Measurements from ENCODE around the gene KCNE2.

KCNE2 gene, protein sequence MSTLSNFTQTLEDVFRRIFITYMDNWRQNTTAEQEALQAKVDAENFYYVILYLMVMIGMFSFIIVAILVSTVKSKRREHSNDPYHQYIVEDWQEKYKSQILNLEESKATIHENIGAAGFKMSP

GRCh38 chr21:34363733-34364132 lies at the start of gene KCNE2:
KCNE2 (plus strand) TSS chr21:34364006; CDS start chr21:34370479, 6,473 bp downstream.
- FAIRE-seq = no peak

- FAIRE-seq = no peak
Measured at GRCh38 chr21:34319585-34319984, 44.2 kb upstream of the KCNE2 start.

DNA sequence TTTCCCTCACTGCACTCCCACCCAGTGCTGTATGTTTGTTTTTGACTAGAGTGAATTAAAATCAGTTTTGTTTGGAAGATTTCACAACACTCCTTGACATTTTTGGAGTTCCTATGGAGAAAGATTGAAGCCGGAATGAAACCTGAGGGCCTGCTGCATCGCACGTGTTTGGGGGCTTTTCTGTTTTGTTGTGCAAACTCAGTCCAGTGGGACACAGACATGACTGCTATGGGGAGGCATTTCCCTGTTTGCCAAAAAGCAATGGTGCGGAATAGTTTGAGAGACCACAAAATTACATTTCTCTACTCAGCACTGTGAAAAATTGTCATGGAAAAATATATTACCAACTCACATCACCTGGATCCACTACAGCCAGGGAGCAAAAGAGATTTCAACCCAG lies 43.8 kb upstream of the KCNE2 start:
- no peak for FAIRE-seq

DNA sequence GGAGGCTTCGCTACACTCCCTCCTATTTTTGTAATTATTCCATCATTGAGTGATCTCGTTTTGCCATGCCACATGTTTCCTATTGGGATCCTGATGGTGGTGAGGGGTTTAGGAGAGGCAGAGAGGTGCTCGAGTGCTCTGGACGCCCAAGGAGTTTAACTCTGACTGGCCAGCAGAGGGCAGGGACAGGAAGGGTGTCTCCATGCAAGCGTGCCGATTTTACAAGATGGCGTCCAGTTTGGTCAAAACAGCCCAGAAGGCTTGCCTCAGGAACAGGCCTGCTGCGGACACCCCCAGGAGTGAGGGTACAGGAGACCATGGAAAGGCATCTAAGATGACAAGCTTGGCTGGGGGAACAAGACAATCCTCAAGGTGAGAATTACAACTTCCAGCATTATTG lies 33.8 kb upstream of the KCNE2 start:
- no peak for FAIRE-seq

- no peak for FAIRE-seq
Measured at GRCh38 chr21:34331726-34332125, 32.1 kb upstream of the KCNE2 start.

GRCh38 chr21:34332347-34332746 lies 31.5 kb upstream of the KCNE2 start:
- FAIRE-seq = no peak

DNA sequence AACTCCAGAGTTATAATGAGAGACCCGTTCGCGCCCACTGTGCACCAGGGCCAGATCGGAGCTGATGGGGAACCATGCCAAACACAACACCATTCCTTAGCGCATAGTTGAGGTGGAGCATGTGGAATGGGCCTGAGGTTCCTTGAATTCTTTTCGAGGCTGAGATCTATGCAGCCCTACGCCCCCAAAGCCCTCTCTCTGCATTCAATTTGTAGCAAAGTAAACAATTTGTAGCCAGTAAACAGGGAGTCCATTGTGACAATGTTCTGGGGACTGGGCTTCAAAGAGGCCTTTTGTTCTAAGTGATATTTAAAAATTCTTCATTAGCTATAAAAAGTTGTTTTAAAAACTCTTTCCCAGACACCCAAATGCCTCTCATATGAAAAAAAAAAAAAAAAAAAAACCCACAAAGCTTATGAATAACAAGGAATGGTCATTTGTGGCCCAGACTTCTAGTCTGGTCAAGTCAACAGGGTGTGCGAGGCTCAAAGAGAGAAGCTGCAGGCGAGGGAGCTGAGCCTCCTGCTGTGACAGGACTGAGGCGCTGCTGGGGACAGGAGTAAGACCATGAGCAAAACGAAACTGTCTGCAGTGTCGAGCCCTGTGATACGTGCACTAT lies 30.6 kb upstream of the KCNE2 start:
- no peak for FAIRE-seq

DNA sequence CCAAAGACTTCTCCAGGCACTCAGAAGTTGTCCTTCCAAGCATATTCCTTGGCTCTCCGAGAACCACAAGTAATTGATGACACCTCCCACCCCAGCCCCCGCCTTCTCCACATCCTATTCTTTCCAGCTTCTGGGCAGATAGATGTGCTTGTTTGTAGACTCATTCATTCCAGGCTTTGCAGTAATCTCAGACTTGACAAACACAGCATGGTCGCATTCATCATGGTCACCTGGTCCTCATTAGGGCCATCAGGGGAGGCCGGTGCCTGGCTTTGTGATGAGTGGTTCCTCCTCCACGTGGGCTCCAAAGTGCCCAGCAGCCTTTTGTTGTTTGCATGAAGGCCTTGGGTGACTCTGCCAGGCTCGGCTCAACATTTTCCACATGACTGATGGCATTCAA lies 28.5 kb upstream of the KCNE2 start:
- no peak for FAIRE-seq

- no peak for FAIRE-seq
Measured at GRCh38 chr21:34336245-34336644, 27.6 kb upstream of the KCNE2 start.

DNA sequence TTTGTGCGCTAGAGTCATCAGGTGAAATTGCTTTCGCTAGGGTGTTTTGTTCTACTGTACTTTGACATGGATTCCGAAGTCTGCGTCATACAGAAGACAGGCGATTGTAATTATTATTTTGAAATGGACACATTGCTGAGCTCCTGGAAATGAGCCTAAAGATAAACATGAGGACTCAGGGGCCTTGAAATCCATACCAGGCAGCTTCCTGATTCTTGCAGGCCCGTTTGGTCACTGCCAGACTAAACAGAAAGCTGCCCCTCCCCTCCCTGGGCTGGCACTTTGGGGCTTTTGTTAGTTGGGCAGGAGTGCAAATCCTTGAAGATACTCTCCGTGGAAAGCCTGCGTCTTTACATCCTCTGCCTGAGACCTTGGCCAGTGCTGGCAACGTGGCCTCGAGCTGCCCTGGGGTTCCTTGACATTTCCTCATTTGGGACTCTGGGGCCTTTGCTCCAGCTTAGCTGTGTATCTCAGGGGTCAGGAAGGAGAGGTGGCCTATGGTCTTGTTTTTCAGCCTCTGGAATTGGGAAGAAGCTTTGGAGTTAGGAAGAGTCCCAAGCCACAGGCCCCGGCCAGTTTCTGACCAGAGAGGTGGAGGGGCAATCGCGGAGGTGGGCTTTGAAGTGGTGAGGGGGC lies 26.9 kb upstream of the KCNE2 start:
- no peak for FAIRE-seq

- no peak for FAIRE-seq
Measured at GRCh38 chr21:34337741-34338140, 26.1 kb upstream of the KCNE2 start.

- no peak for FAIRE-seq
Measured at GRCh38 chr21:34338226-34338625, 25.6 kb upstream of the KCNE2 start.

DNA sequence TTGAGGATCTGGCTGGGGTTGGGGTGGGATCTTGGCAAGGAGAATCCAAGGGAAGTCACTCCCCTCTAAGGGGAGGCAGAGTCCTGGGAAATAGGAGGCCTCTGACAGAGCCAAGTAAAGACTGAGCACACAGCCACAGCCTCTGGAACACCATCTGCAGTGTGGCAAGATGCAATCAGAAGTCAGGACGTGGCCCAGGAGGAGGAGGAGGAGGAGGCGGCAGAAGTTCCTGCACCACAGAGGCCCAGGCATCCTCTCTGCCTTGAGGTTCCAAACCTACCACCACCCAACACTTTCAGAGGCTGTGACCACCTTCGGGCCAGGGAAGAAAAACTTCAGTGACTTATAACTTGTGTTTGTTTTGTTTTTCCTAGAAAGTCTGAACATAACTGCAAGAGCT lies 23.7 kb upstream of the KCNE2 start:
- FAIRE-seq = no peak

DNA sequence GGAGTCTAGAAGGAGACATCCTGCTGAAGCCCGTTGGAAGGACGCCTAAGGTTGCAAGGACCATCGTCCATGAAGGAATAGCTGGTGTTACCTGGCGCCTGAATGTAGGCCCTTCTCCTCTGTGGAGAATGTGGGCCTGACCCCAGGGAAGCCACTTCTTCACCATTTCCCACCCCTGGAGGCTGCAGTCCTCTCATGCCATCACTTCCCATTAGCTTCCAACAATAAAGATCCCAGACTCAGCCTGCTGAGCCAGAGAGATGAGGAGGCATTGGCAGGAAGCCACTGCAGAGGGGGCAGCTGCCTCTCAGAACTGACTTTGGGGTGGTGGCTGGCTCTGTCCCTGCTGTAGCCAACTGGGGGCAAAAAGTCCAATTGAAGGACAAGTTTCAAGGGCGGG lies 21.3 kb upstream of the KCNE2 start:
- no peak for FAIRE-seq

DNA sequence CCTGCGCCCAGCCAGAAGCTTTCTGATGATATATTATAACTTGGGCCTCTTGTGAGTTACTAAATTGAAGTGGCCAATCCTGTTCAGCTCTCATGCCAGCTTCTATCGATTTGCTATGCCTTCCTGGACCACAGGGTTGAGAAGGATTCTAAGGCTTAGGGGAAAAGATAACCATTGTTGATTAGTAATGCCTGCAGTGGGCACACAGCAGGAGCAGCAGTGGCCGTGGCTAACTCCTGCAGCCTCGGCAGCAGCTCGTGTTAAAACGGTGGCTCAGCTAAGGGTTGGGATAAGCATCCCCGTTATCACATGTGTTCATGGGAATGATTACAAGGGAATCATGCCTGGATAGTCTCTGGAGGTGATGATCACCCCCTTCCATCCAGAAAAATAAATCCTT lies 20.5 kb upstream of the KCNE2 start:
- no peak for FAIRE-seq

DNA sequence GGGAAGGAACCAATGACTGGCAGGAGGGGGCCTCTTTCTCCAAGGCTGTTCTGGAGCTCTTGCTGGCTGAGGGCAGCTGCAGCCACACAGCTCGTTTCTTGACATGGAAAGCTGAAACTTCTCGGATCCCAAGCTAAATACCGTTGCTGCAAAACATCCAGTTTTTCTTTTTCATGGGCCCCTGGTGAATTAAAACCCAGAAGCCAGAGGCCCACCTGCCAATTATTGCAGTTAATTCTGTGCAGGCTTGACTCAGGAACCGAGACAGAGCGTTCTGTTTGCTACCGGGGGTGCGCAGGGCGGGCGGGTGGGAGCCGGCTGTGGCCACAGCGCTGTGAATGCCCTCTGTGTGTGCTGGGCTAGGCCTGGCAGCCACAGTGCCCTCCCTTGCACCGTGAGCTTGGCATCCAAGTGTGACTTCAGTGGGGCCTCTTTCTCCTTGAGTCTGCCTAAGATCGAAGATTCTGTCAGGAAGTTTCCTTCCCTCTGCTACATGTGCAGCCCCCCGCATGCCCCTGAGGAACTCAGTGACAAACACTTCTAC lies 19.9 kb upstream of the KCNE2 start:
- no peak for FAIRE-seq

- no peak for FAIRE-seq
Measured at GRCh38 chr21:34344584-34344983, 19.2 kb upstream of the KCNE2 start.

DNA sequence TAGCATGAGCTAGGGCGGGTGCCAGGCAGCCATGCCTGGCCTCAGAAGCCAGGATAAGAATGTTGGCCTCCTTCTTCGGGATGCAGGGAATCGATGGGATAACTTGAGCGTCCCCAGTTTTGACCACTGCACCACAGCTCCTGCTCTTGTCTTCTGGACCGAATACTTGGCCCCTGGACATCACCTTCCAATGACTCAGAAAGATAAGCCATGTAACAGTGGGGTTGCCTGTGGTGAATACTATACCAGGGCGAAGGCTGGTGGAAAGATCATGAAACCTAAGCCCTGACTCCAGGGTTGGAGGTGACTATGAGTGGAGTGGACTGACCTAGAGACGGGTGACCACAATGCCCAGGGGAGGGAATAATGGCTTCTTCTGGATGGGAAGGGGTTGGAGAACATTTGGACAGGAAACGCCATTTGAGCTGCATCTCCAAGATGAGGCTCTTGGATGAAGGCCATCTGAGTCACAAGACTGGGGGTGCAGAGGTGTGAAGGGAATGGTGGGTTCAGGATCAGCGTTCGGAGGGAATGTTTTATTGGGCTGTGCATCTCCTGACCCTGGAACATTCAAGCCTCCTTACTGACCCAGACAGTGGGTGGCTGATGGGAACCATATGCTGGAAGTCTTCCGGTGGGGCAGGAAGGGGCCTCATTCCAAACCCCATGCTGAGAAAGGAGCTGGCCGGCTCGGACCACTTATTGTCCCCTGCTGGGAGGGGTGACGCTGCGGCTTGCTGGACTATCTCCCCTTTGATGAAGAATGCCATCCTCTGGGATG lies 18.5 kb upstream of the KCNE2 start:
- FAIRE-seq = no peak

DNA sequence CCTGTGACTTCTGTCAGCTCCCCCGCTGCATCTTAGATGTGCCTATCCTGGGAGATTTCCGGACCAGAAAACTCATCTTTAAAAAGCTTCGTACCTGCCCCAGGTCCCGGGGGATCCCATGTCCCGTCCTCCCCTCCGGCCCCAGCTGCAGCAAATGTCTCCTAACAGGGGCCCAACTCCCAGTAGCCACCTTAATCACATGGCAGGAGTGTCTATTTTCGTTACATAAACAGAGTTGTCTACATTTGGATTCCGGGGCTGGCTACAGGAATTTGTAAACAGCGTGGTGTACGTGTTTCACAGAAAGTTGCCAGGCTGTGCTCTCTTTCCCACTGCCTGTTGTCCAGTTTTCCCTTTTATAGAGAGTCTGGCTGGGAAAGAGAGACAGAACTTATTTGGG lies 17.9 kb upstream of the KCNE2 start:
- no peak for FAIRE-seq

DNA sequence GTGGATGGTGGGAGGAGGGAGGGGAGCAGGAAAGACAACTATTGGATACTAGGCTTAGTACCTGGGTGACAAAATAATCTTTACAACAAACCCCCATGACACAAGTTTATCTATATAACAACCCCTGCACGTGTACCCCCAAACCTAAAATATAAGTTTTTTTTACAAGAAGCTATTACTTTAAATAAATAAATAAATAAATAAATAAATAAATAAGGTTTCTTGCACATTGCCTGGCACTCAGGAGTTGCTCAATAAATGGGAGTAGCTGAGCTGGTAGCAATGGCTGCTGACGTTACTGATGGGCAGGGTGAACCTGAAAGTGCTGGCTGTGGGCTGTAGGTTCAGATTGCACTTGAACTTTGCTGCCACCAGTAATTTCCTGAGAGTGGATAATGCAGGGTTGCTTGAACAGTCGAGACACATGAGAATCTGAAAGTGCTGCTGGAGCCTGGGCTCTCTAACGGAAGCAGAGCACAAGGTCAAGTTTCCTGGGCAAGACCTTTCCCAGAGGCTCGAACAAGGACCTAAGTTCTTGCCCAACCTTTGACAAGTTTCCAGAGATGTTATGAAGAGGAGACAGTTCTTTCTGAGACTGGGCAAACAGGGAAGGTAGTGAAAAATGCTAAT lies 14.8 kb upstream of the KCNE2 start:
- FAIRE-seq = no peak

GRCh38 chr21:34351786-34352241 lies 12.0 kb upstream of the KCNE2 start:
- no peak for FAIRE-seq

DNA sequence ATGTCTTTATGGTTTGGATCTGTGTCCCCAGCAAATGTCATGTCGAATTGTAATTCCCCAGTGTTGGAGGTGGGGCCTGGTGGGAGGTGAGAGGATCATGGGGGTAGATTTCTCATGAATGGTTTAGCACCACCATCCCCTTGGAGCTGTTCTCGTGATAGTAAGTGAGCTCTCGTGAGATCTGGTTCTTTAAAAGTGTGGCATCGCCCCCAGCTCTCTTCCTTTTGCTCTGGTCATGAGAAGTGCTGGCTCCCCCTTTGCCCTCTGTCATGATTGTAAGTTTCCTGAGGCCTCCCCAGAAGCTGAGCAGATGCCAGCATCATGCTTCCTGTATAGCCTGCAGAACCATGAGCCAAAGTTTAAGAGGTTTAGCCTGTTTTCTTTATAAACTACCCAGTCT lies 11.2 kb upstream of the KCNE2 start:
- FAIRE-seq = no peak

- FAIRE-seq = no peak
Measured at GRCh38 chr21:34353182-34353581, 10.6 kb upstream of the KCNE2 start.

All from colon (tissue), 2 donors.